Testis (tissue), 3 donors: ENCODE results near the gene TSNAX. TPM values are rescaled to one million over a fixed set of nuclear protein-coding genes. Genes with fewer than 3 reads are reported as not detected.

Source experiments
- DNase-seq: peaks from one replicate; pipeline ENCODE4 v3.0.0-alpha.2; 2019
- H3K27ac ChIP-seq, 2 donors: fragments of 200-600 bp; sonication (generic); one replicate each; pipeline ENCODE4 v1.5.1; 2019
- H3K27me3 ChIP-seq: fragments of 200-600 bp; sonication (generic); one replicate; pipeline ENCODE4 v1.5.1; 2019
- H3K36me3 ChIP-seq: fragments of 200-600 bp; sonication (generic); one replicate; pipeline ENCODE4 v1.5.1; 2017; ENCODE audit warnings: low read depth; ENCODE audit errors: missing control alignments
- H3K4me1 ChIP-seq: fragments of 200-600 bp; sonication (generic); one replicate; pipeline ENCODE4 v1.5.1; 2019
- H3K4me3 ChIP-seq, 2 donors: fragments of 200-600 bp; sonication (generic); one replicate each; pipeline ENCODE4 v1.5.1; 2017 to 2019
- H3K9me3 ChIP-seq: fragments of 200-600 bp; sonication (generic); one replicate; pipeline ENCODE4 v1.5.1; 2017
- CTCF ChIP-seq, 3 experiments: fragments of 450-650 bp in 2 of 3; fragments of 200-600 bp in 1 of 3; sonication (generic) in 1 of 3; IDR thresholded peaks; one replicate each; pipeline ENCODE4 v1.5.1; 2016 to 2019; ENCODE audit warnings: antibody characterized with exemption in 3 of 3, mild to moderate bottlenecking in 2 of 3, moderate library complexity in 1 of 3
- POLR2A ChIP-seq: fragments of 450-650 bp; IDR thresholded peaks from one replicate; pipeline ENCODE4 v1.6.1; 2017; ENCODE audit warnings: antibody characterized with exemption, mild to moderate bottlenecking, moderate library complexity
- WGBS, 2 donors: methylation state at CpG; one replicate each; pipeline ENCODE4 v1.1.5; 2018; 5-methylcytosine and 5-hydroxymethylcytosine counted together
- intact Hi-C: fragments of 100-400 bp; cut with DNase I; formaldehyde crosslinking; loops from one replicate; pipeline ENCODE4 v1.15.1; 2023; ENCODE audit warnings: low total_unique reads
- polyA plus RNA-seq: library from polyadenylated mRNA; stranded (reverse); fragments of 350-450 nt; fragmentation: Illumina TruSeq; extraction: RNeasy Lipid Tissue Mini Kit (QIAGEN cat#74804); gene quantifications from one replicate; pipeline ENCODE4 v1.2.3, GENCODE V29; 2014; ENCODE audit warnings: low read depth, low replicate concordance; ENCODE audit not compliant: insufficient read depth
- total RNA-seq, 2 donors: library from RNA; depleted of rRNA; stranded (reverse); fragments of >200 nt; gene quantifications; one replicate each; pipeline ENCODE4 v1.2.3, GENCODE V29; 2016

TSNAX gene
- total and polyA plus RNA-seq, 3 donors from 2014 or later: 31.8 to 38.6 (median 37.0) TPM

- DNase-seq: no peak
- Histone ChIP-seq H3K27ac (no peak overlapping the region), H3K27me3 (no peaks in the 10 kb centered on the region), H3K4me3 (no peak overlapping the region), H3K4me1 (no peaks in the 10 kb centered on the region), H3K36me3 (no peaks in the 10 kb centered on the region), H3K9me3 (no peaks in the 10 kb centered on the region)
- TF ChIP-seq CTCF (IDR thresholded peaks at IDR 0.05): no peak
- no peak for TF ChIP-seq POLR2A
- intact Hi-C loops: no loop called here
- WGBS, 2 donors: 68 to 73% methylated on average over 6 of the region's 6 CpGs
Observed at GRCh38 chr1:231485029-231485784, 43.3 kb upstream of the TSNAX start.

- intact Hi-C loops: no loop called here
- 80 to 92% methylated on average over 1 of the region's 1 CpG for WGBS, 2 donors
- H3K4me3 ChIP-seq: no peak overlapping the region
- no peaks in the 10 kb centered on the region for H3K4me1 ChIP-seq
- H3K36me3 ChIP-seq: no peaks in the 10 kb centered on the region
- no peaks in the 10 kb centered on the region for H3K9me3 ChIP-seq
- H3K27ac ChIP-seq: no peak overlapping the region
- TF ChIP-seq CTCF (IDR thresholded peaks at IDR 0.05): no peak
- no peak for TF ChIP-seq POLR2A
- H3K27me3 ChIP-seq: no peaks in the 10 kb centered on the region
- no peak for DNase-seq
Observed at GRCh38 chr1:231487019-231487418, 41.5 kb upstream of the TSNAX start.

GRCh38 chr1:231487910-231488309 lies 40.6 kb upstream of the TSNAX start:
- Histone ChIP-seq H3K36me3 (no peaks in the 10 kb centered on the region), H3K9me3 (no peaks in the 10 kb centered on the region), H3K27me3 (no peaks in the 10 kb centered on the region), H3K4me1 (no peaks in the 10 kb centered on the region), H3K27ac (no peak overlapping the region), H3K4me3 (no peak overlapping the region)
- 84% methylated on average over 3 of the region's 3 CpGs for WGBS, 2 donors
- DNase-seq: no peak
- intact Hi-C loops: no loop called here
- TF ChIP-seq CTCF (IDR thresholded peaks at IDR 0.05): no peak
- no peak for TF ChIP-seq POLR2A

- TF ChIP-seq POLR2A (no peak), CTCF (IDR thresholded peaks at IDR 0.05) (no peak)
- Histone ChIP-seq H3K4me3 (no peak overlapping the region), H3K4me1 (peaks cover 5% of the 10 kb centered on the region), H3K27me3 (no peaks in the 10 kb centered on the region), H3K27ac (peak overlapping the region in 1 of 2 donors; percentile 59), H3K36me3 (no peaks in the 10 kb centered on the region), H3K9me3 (no peaks in the 10 kb centered on the region)
- 25 to 32% methylated on average over 6 of the region's 6 CpGs for WGBS, 2 donors
- intact Hi-C loops: no loop called here
- DNase-seq: peak; percentile 52
Observed at GRCh38 chr1:231493421-231494185, 34.9 kb upstream of the TSNAX start.
